ENCODE data around the gene TULP4.

The TULP4 gene

GRCh38 chr6:158431560-158431959 is 119.3 kb downstream of the TULP4 start:
- no peak for TF ChIP-seq Cebpa-rat (IDR thresholded peaks at IDR 0.05)
- H4K20me1 ChIP-seq: peaks cover 0 to 7% (median 0%) of the 10 kb centered on the region in 11 experiments; a peak in 2 of 22 replicates
- no peak overlapping the region for H3K27ac ChIP-seq
- H3K9ac ChIP-seq: no peak overlapping the region
- no peak overlapping the region for H3K4me3 ChIP-seq
- peaks cover 29 to 78% (median 54%) of the 10 kb centered on the region in 11 experiments for H3K36me3 ChIP-seq
- peaks cover 0 to 6% (median under 1%) of the 10 kb centered on the region in 11 experiments; a peak in 3 of 22 replicates for H3K9me3 ChIP-seq (replicated peaks in 1 of 11)
- H3K4me1 ChIP-seq: peaks cover 0 to 10% (median 3%) of the 10 kb centered on the region in 10 experiments; a peak in 6 of 20 replicates
- no peaks in the 10 kb centered on the region for H3K27me3 ChIP-seq
- peak overlapping the region in 1 of 11 experiments; percentile 8; a peak in 2 of 22 replicates for H3K4me2 ChIP-seq

DNA sequence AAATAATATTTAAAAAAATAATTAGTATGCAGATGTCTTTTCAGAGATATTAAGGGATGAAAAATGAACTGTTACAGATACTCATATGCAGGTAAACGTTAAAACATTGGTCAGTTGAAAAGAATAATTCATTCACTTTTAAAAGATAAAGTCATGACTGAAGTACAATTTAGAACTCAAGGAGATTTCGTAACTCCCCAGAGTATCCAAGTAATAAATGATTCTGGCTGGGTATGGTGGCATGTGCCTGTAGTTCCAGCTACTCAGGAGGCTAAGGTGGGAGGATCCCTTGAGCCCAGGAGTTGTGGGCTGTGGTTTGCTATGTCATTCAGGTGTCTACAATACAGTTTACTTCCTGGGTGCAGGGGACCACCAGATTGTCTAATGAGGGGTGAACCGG is 125.3 kb downstream of the TULP4 start:
- H3K27me3 ChIP-seq: no peaks in the 10 kb centered on the region
- TF ChIP-seq Cebpa-rat (IDR thresholded peaks at IDR 0.05): no peak
- no peaks in the 10 kb centered on the region for H3K9me3 ChIP-seq (replicated peaks in 1 of 11)
- H3K4me1 ChIP-seq: peaks cover 0 to 19% (median 0%) of the 10 kb centered on the region in 10 experiments; a peak in 4 of 20 replicates
- peaks cover 19 to 61% (median 39%) of the 10 kb centered on the region in 11 experiments for H3K36me3 ChIP-seq
- peaks cover 0 to 7% (median 0%) of the 10 kb centered on the region in 11 experiments; a peak in 2 of 22 replicates for H4K20me1 ChIP-seq
- no peak overlapping the region for H3K27ac ChIP-seq
- H3K9ac ChIP-seq: peak overlapping the region in 1 of 11 experiments; percentile 28; a peak in 1 of 22 replicates
- H3K4me3 ChIP-seq: no peak overlapping the region
- H3K4me2 ChIP-seq: no peak overlapping the region

DNA sequence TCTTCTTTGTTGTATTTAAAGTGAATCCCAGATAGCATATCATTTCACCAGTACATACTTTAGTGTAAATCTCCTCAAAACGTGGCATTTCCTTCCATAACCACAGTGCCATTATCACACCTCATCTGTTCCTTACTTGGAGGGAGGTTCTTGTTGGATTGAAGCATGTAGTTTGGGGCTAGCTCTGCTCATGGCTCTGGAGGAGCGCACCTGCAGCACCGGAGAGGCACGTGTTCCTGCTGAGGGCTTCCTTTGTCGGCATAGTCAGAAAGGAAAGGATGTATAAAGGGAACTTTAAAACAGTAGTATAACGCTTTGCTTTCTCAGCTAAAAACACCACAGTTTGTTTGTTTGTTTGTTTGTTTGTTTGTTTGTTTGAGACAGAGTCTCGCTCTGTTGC is 126.0 kb downstream of the TULP4 start:
- Histone ChIP-seq H3K9ac (no peak overlapping the region), H3K27me3 (no peaks in the 10 kb centered on the region), H3K4me3 (no peak overlapping the region), H3K9me3 (replicated peaks in 1 of 11) (no peaks in the 10 kb centered on the region), H3K4me2 (no peak overlapping the region; a peak in 1 of 22 replicates), H3K4me1 (peaks cover 0 to 19% (median 0%) of the 10 kb centered on the region in 10 experiments; a peak in 4 of 20 replicates), H4K20me1 (peaks cover 0 to 7% (median 0%) of the 10 kb centered on the region in 11 experiments; a peak in 2 of 22 replicates), H3K36me3 (peaks cover 26 to 62% (median 42%) of the 10 kb centered on the region in 11 experiments), H3K27ac (no peak overlapping the region)
- TF ChIP-seq Cebpa-rat (IDR thresholded peaks at IDR 0.05): no peak

GRCh38 chr6:158439255-158439654 is 127.0 kb downstream of the TULP4 start:
- Histone ChIP-seq H3K4me1 (peaks cover 0 to 19% (median 0%) of the 10 kb centered on the region in 10 experiments; a peak in 4 of 20 replicates), H3K36me3 (peaks cover 27 to 58% (median 39%) of the 10 kb centered on the region in 11 experiments), H3K27me3 (no peaks in the 10 kb centered on the region), H3K9ac (no peak overlapping the region), H3K27ac (no peak overlapping the region), H3K4me2 (peak overlapping the region in 1 of 11 experiments; percentile 48; a peak in 1 of 22 replicates), H4K20me1 (peaks cover 0 to 7% (median 0%) of the 10 kb centered on the region in 11 experiments; a peak in 2 of 22 replicates), H3K9me3 (replicated peaks in 1 of 11) (no peaks in the 10 kb centered on the region), H3K4me3 (no peak overlapping the region)
- no peak for TF ChIP-seq Cebpa-rat (IDR thresholded peaks at IDR 0.05)

DNA sequence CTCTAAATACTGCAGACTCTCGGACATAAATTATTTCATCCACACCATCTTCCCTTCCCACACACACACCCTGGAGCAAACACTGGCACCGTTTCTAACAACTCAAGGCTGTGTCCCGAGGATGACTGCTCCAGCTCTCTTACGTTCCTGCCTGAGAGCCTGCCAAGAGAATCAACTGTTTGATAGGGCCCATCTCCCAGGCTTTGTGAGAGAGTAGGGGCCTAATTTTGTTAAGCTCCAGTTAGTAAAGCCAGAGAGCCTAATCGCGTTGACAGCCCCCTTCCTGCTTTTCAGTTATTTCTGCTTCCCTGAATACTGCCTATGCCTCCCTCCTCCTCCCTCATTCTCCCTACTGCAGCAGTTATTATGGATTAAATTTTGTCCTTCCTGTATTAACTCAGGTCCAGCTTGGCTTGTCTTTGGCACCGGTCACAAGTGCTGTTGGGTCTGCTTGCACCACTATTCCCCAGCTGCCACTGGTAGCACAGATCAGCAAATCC is 129.5 kb downstream of the TULP4 start:
- H4K20me1 ChIP-seq: no peaks in the 10 kb centered on the region; a peak in 2 of 22 replicates
- H3K27me3 ChIP-seq: no peaks in the 10 kb centered on the region
- H3K9me3 ChIP-seq (replicated peaks in 1 of 11): no peaks in the 10 kb centered on the region

GRCh38 chr6:158442306-158442705 is 130.0 kb downstream of the TULP4 start:
- no peaks in the 10 kb centered on the region; a peak in 2 of 22 replicates for H4K20me1 ChIP-seq
- H3K27ac ChIP-seq: no peak overlapping the region
- no peaks in the 10 kb centered on the region for H3K27me3 ChIP-seq
- no peak overlapping the region for H3K4me3 ChIP-seq
- peaks cover 13 to 36% (median 26%) of the 10 kb centered on the region in 11 experiments for H3K36me3 ChIP-seq
- H3K4me1 ChIP-seq: peaks cover 0 to 19% (median 0%) of the 10 kb centered on the region in 10 experiments; a peak in 7 of 20 replicates
- TF ChIP-seq Cebpa-rat (IDR thresholded peaks at IDR 0.05): no peak
- no peak overlapping the region for H3K4me2 ChIP-seq
- no peaks in the 10 kb centered on the region for H3K9me3 ChIP-seq (replicated peaks in 1 of 11)
- no peak overlapping the region for H3K9ac ChIP-seq

More for the DNA sequence above, 129.5 kb downstream of the TULP4 start:
- H3K27ac ChIP-seq: no peak overlapping the region
- H3K4me2 ChIP-seq: no peak overlapping the region
- no peak for TF ChIP-seq Cebpa-rat (IDR thresholded peaks at IDR 0.05)
- peaks cover 0 to 19% (median 0%) of the 10 kb centered on the region in 10 experiments; a peak in 7 of 20 replicates for H3K4me1 ChIP-seq
- H3K36me3 ChIP-seq: peaks cover 13 to 36% (median 26%) of the 10 kb centered on the region in 11 experiments
- H3K9ac ChIP-seq: no peak overlapping the region
- H3K4me3 ChIP-seq: no peak overlapping the region

DNA sequence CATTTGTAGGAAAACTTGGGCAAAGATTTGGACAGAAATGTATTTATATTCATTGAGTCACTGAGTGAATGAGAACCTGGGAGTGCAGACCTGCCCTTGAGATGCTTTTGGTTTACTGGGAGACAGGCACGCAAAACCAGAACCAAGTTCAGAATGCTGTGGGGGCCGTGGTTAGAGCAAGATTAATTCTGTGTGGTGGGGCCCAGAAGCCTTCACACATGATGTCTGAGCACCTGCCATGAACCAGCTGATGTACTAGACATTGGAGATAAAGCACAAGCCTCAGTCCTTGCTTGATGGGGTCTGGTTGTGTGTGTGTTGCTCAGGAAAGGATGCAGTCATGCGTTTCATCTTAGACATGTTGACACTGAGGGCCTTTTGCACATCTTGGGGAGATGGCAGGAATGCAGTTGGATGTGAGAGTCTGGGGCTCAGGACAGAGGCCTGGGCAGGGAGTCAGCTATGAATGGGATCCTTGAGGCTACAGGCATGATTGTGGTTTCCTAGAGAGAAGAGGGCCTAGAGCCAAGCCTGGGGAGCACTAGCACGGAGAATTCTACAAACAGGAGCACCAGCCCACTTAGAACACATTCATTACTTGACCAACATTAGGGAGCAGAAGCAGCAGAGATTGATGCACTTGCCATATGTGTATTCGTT is 133.3 kb downstream of the TULP4 start:
- no peak for TF ChIP-seq Cebpa-rat (IDR thresholded peaks at IDR 0.05)
- Histone ChIP-seq H3K4me3 (no peak overlapping the region), H3K9me3 (replicated peaks in 1 of 11) (no peaks in the 10 kb centered on the region), H3K4me2 (no peak overlapping the region), H3K9ac (no peak overlapping the region), H3K27me3 (no peaks in the 10 kb centered on the region), H4K20me1 (peaks cover 0 to 4% (median 0%) of the 10 kb centered on the region in 11 experiments; a peak in 1 of 22 replicates), H3K4me1 (peaks cover 0 to 7% (median 0%) of the 10 kb centered on the region in 10 experiments; a peak in 3 of 20 replicates), H3K36me3 (peaks cover 28 to 66% (median 42%) of the 10 kb centered on the region in 11 experiments), H3K27ac (no peak overlapping the region)

DNA sequence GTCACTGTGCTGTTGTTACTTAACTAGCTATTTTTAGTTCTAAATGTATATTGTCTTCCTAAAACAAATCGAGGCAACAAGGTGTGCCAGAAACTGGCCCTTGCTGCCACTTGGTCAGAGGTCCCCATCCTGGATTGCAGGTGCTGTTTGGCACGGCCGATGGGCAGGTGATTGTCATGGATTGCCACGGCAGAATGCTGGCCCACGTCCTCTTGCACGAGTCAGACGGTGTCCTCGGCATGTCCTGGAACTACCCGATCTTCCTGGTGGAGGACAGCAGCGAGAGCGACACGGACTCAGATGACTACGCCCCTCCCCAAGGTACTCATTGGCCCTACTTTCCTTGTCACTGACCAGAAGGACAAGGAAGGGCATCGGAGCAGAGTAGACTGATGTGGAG is 136.6 kb downstream of the TULP4 start:
- Histone ChIP-seq H3K36me3 (peaks cover 32 to 75% (median 44%) of the 10 kb centered on the region in 11 experiments), H4K20me1 (peaks cover 0 to 4% (median 0%) of the 10 kb centered on the region in 11 experiments; a peak in 2 of 22 replicates), H3K27ac (no peak overlapping the region), H3K4me1 (peaks cover 0 to 7% (median 0%) of the 10 kb centered on the region in 10 experiments; a peak in 4 of 20 replicates), H3K4me2 (no peak overlapping the region), H3K4me3 (no peak overlapping the region), H3K27me3 (no peaks in the 10 kb centered on the region), H3K9ac (no peak overlapping the region), H3K9me3 (replicated peaks in 1 of 11) (no peaks in the 10 kb centered on the region)
- no peak for TF ChIP-seq Cebpa-rat (IDR thresholded peaks at IDR 0.05)

DNA sequence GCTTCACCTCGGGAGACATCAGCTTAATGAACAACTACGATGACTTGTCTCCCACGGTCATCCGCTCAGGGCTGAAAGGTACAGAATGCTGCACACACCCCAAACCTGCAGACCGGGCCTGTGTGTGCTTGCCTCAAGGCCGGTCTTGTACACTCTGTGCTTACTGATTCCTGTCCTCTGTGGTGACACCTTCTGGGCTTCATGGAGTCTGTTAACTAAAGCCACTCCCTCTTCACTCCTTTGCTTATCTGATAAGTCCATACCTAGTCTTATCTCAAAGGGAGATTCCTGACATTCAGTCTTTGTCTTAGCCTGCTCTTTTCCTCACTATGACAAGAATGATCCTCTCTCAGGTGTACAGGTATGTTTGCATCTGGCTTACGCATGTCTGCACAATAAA is 139.9 kb downstream of the TULP4 start:
- Histone ChIP-seq H3K4me2 (no peak overlapping the region), H3K36me3 (peaks cover 38 to 92% (median 67%) of the 10 kb centered on the region in 11 experiments), H4K20me1 (peaks cover 0 to 4% (median 0%) of the 10 kb centered on the region in 11 experiments; a peak in 2 of 22 replicates), H3K4me3 (no peak overlapping the region), H3K9me3 (replicated peaks in 1 of 11) (no peaks in the 10 kb centered on the region), H3K4me1 (peaks cover 0 to 4% (median 0%) of the 10 kb centered on the region in 10 experiments; a peak in 1 of 20 replicates), H3K9ac (no peak overlapping the region), H3K27ac (no peak overlapping the region), H3K27me3 (no peaks in the 10 kb centered on the region)
- no peak for TF ChIP-seq Cebpa-rat (IDR thresholded peaks at IDR 0.05)

All from BLaER1 treated with 17β-estradiol and CSF1 and Interleukin-3, amounts not matched to agents 10 nM and 100 nM (cell line).